H1 (cell line): Measurements from ENCODE around the gene SECISBP2. TPM values are rescaled to one million over a fixed set of nuclear protein-coding genes. Genes with fewer than 3 reads are reported as not detected.

Source experiments
- CTCF ChIA-PET: fragments of 300-600 bp; sonication (Branson Sonifier 250); formaldehyde crosslinking; loops from one replicate; lab custom pipeline; 2021; ENCODE audit not compliant: partially characterized antibody; lab: Charles Lee
- POLR2A ChIA-PET: fragments of 300-600 bp; sonication (Branson Sonifier 250); formaldehyde crosslinking; loops from one replicate; lab custom pipeline; 2021; ENCODE audit warnings: inconsistent platforms; ENCODE audit not compliant: partially characterized antibody; lab: Charles Lee
- DNase-seq, 2 experiments: peaks; one replicate each; pipeline versions ENCODE4 v3.0.0 to v3.0.0-alpha.2; 2010 to 2022; ENCODE audit warnings: low spot score in 2 of 2, low read depth in 1 of 2, mixed read lengths in 1 of 2
- FAIRE-seq: peaks from 2 replicates; lab custom pipeline; 2011; peaks lifted over from hg19 to GRCh38; lab: Jason Lieb, UNC
- H2AFZ ChIP-seq: 2 replicates; pipeline ENCODE4 v1.8.1; 2012; ENCODE audit warnings: low read length, inconsistent platforms
- H2AK5ac ChIP-seq: 2 replicates; pipeline ENCODE4 v1.6.1; 2013; ENCODE audit warnings: low read depth, low read length
- H2BK120ac ChIP-seq: replicated peaks from 2 replicates; pipeline ENCODE3; 2013; ENCODE audit warnings: low read depth, low read length, inconsistent platforms
- H2BK12ac ChIP-seq: 2 replicates; pipeline ENCODE4 v1.6.1; 2013; ENCODE audit warnings: low read depth, low read length
- H2BK15ac ChIP-seq: 2 replicates; pipeline ENCODE4 v1.6.1; 2013; ENCODE audit warnings: low read length
- H2BK20ac ChIP-seq: 2 replicates; pipeline ENCODE4 v1.6.1; 2013; ENCODE audit warnings: low read length
- H2BK5ac ChIP-seq: 2 replicates; pipeline ENCODE4 v1.6.1; 2013; ENCODE audit warnings: low read depth, low read length
- H3K14ac ChIP-seq: 2 replicates; pipeline ENCODE4 v1.6.1; 2013; ENCODE audit warnings: inconsistent platforms; ENCODE audit not compliant: insufficient read length
- H3K18ac ChIP-seq: 2 replicates; pipeline ENCODE4 v1.6.1; 2013; ENCODE audit warnings: low read length; ENCODE audit errors: extremely low read depth
- H3K23ac ChIP-seq: 2 replicates; pipeline ENCODE4 v1.6.1; 2013; ENCODE audit warnings: inconsistent platforms; ENCODE audit not compliant: insufficient read length
- H3K23me2 ChIP-seq: 2 replicates; pipeline ENCODE4 v1.6.1; 2013; ENCODE audit warnings: low read depth, low read length
- H3K27ac ChIP-seq: 2 replicates; pipeline ENCODE4 v1.6.1; 2011; ENCODE audit warnings: low read depth, low read length, inconsistent platforms
- H3K27me3 ChIP-seq, 4 experiments: replicated peaks in 1 of 4; 1 replicate in 1 of 4; 2 replicates in 3 of 4; pipeline versions ENCODE4 v1.6.1 to v1.8.1; 2011 to 2013; ENCODE audit warnings: low read length in 3 of 4, mild to moderate bottlenecking in 3 of 4, inconsistent platforms in 2 of 4, mixed read lengths in 2 of 4, moderate library complexity in 1 of 4; ENCODE audit not compliant: control insufficient read depth in 3 of 4, insufficient read depth in 3 of 4; ENCODE audit errors: extremely low read depth in 1 of 4
- H3K36me3 ChIP-seq, 4 experiments: 2 replicates each; pipeline versions ENCODE4 v1.6.1 to v1.8.1; 2011 to 2013; ENCODE audit warnings: mild to moderate bottlenecking in 4 of 4, low read length in 3 of 4, moderate library complexity in 2 of 4, control low read depth in 1 of 4, inconsistent platforms in 1 of 4; ENCODE audit not compliant: insufficient read depth in 4 of 4, control insufficient read depth in 2 of 4
- H3K4ac ChIP-seq: replicated peaks from 2 replicates; pipeline ENCODE3; 2013; ENCODE audit warnings: low read length, low read depth, mixed read lengths, inconsistent platforms; ENCODE audit not compliant: insufficient read length
- H3K4me1 ChIP-seq, 4 experiments: replicated peaks in 1 of 4; 1 replicate in 1 of 4; 2 replicates in 3 of 4; pipeline versions ENCODE4 v1.6.1 to v1.8.1; 2011 to 2013; ENCODE audit warnings: low read length in 3 of 4, inconsistent platforms in 2 of 4, mixed read lengths in 1 of 4; ENCODE audit not compliant: insufficient read depth in 4 of 4, control insufficient read depth in 3 of 4
- H3K4me2 ChIP-seq, 2 experiments: 2 replicates each; pipeline versions ENCODE4 v1.6.1 to v1.8.1; 2011 to 2013; ENCODE audit warnings: low read depth in 2 of 2, low read length in 2 of 2, control low read depth in 1 of 2, inconsistent platforms in 1 of 2, mild to moderate bottlenecking in 1 of 2; ENCODE audit not compliant: insufficient read depth in 1 of 2
- H3K4me3 ChIP-seq, 4 experiments: fragments of 200-600, 300-600 bp in 1 of 4; sonication (generic), shearing (Covaris generic), sonication (Bioruptor Twin) in 1 of 4; 2 replicates each; pipeline versions ENCODE4 v1.5.1 to v1.8.1; 2011 to 2016; ENCODE audit warnings: low read length in 4 of 4, low read depth in 3 of 4, control low read depth in 2 of 4, inconsistent platforms in 2 of 4, mild to moderate bottlenecking in 2 of 4, mixed read lengths in 1 of 4, moderate library complexity in 1 of 4; ENCODE audit not compliant: insufficient read depth in 2 of 4; ENCODE audit errors: extremely low read depth in 1 of 4
- H3K56ac ChIP-seq: replicated peaks from 2 replicates; pipeline ENCODE3; 2013; ENCODE audit warnings: low read depth, mild to moderate bottlenecking, mixed read lengths, low read length, inconsistent platforms; ENCODE audit not compliant: insufficient read length
- H3K79me1 ChIP-seq: 2 replicates; pipeline ENCODE4 v1.6.1; 2013; ENCODE audit warnings: low read depth, low read length, control low read depth
- H3K79me2 ChIP-seq, 2 experiments: 2 replicates each; pipeline versions ENCODE4 v1.6.1 to v1.8.1; 2012 to 2013; ENCODE audit warnings: low read length in 2 of 2, mild to moderate bottlenecking in 2 of 2, inconsistent platforms in 1 of 2; ENCODE audit not compliant: insufficient read depth in 2 of 2, control insufficient read depth in 1 of 2
- H3K9ac ChIP-seq, 4 experiments: replicated peaks in 1 of 4; 1 replicate in 1 of 4; 2 replicates in 3 of 4; pipeline versions ENCODE4 v1.6.1 to v1.8.1; 2011 to 2013; ENCODE audit warnings: low read depth in 3 of 4, low read length in 3 of 4, control low read depth in 2 of 4, mild to moderate bottlenecking in 2 of 4, moderate library complexity in 2 of 4, inconsistent platforms in 1 of 4; ENCODE audit errors: extremely low read depth in 1 of 4
- H3K9me3 ChIP-seq, 2 experiments: 2 replicates each; pipeline versions ENCODE4 v1.6.1 to v1.8.1; 2012 to 2013; ENCODE audit warnings: mild to moderate bottlenecking in 2 of 2, moderate library complexity in 2 of 2, control low read depth in 1 of 2, inconsistent platforms in 1 of 2, low read depth in 1 of 2, low read length in 1 of 2, mixed read lengths in 1 of 2; ENCODE audit not compliant: insufficient read depth in 2 of 2
- H4K20me1 ChIP-seq, 2 experiments: replicated peaks in 1 of 2; 2 replicates each; pipeline versions ENCODE3 to v1.8.1; 2011 to 2013; ENCODE audit warnings: inconsistent platforms in 2 of 2, low read length in 2 of 2, mild to moderate bottlenecking in 1 of 2; ENCODE audit not compliant: insufficient read depth in 2 of 2, control insufficient read depth in 1 of 2
- H4K5ac ChIP-seq: 2 replicates; pipeline ENCODE4 v1.6.1; 2013; ENCODE audit warnings: low read length, low read depth, mixed read lengths, inconsistent platforms; ENCODE audit not compliant: insufficient read length
- H4K8ac ChIP-seq: 2 replicates; pipeline ENCODE4 v1.8.0; 2013; ENCODE audit warnings: mild to moderate bottlenecking, moderate library complexity, low read length, inconsistent platforms; ENCODE audit not compliant: insufficient read depth; ENCODE audit errors: extremely low read depth
- H4K91ac ChIP-seq: replicated peaks from 2 replicates; pipeline ENCODE3; 2013; ENCODE audit warnings: low read length, mixed read lengths, inconsistent platforms; ENCODE audit not compliant: insufficient read length
- CTBP2 ChIP-seq: IDR thresholded peaks from 2 replicates; pipeline ENCODE4 v1.7.0; 2011; ENCODE audit warnings: borderline replicate concordance, mild to moderate bottlenecking, moderate library complexity, mixed read lengths, low read length; ENCODE audit not compliant: insufficient read depth, insufficient read length
- WGBS, 2 experiments: shearing (Covaris generic) in 1 of 2; methylation state at CpG; one replicate each; pipeline versions ENCODE4 v1.1.6 to v1.1.7; 2013 to 2015; ENCODE audit warnings: low lambda C conversion rate in 2 of 2, mixed read lengths in 2 of 2, inconsistent platforms in 1 of 2, low coverage in 1 of 2, missing lambda C conversion rate in 1 of 2; ENCODE audit not compliant: insufficient replicate concordance in 2 of 2, insufficient coverage in 1 of 2, insufficient read length in 1 of 2; ENCODE audit errors: extremely low coverage in 1 of 2, missing lambda C conversion rate in 1 of 2; 5-methylcytosine and 5-hydroxymethylcytosine counted together
- polyA plus RNA-seq, 7 experiments: library from polyadenylated mRNA; depleted of rRNA in 3 of 7; stranded (reverse) in 5 of 7; unstranded in 2 of 7; fragments of >200 nt in 5 of 7; fragments of 200-250 nt in 2 of 7; gene quantifications; 1 replicate in 5 of 7; 2 replicates in 1 of 7; 4 replicates in 1 of 7; pipeline versions ENCODE4 v1.2.1 to v1.2.3, GENCODE V29; 2011 to 2013; ENCODE audit warnings: missing spikeins in 2 of 7, mixed read lengths in 2 of 7
- total RNA-seq: library from RNA; stranded (reverse); fragmentation: NEBNext Ultra II Directional; extraction: Animal tissue kit (Norgen Biotek cat#: 25700); gene quantifications from 2 replicates; pipeline ENCODE4 v1.2.1, GENCODE V29; 2021

The SECISBP2 gene
- total and polyA plus RNA-seq, 2 of the 8 experiments (the other 6 are each of a cell fraction or from before 2014, with no cell fraction given): 39.0 to 61.7 TPM

- no peak overlapping the region for H4K91ac ChIP-seq
- peaks cover 4 to 16% (median 7%) of the 10 kb centered on the region in 4 experiments; a peak in 6 of 8 replicates for H3K36me3 ChIP-seq
- no peak overlapping the region for H3K4ac ChIP-seq
- peaks cover 2 to 11% of the 10 kb centered on the region in 2 experiments for H4K20me1 ChIP-seq
- no peak for TF ChIP-seq CTBP2
- no peak overlapping the region for H2BK5ac ChIP-seq
- no peak overlapping the region for H3K4me3 ChIP-seq
- no peaks in the 10 kb centered on the region for H3K79me1 ChIP-seq
- no peaks in the 10 kb centered on the region for H3K27me3 ChIP-seq
- no peaks in the 10 kb centered on the region for H3K9me3 ChIP-seq
- no peaks in the 10 kb centered on the region for H3K79me2 ChIP-seq
- H3K9ac ChIP-seq: no peak overlapping the region
- WGBS, 2 experiments: 96% methylated on average over 12 of the region's 12 CpGs; no CpG with 5 or more reads in 1 of the 2 experiments
- H3K4me2 ChIP-seq: no peak overlapping the region
- H2BK20ac ChIP-seq: no peak overlapping the region
- H2BK15ac ChIP-seq: no peak overlapping the region
- ChIA-PET CTCF (interaction anchor here (0.9 kb wide), 1 partner anchor 199 kb away, joined by 3 read pairs; no protein-coding TSS in a partner anchor), POLR2A (no interaction called here)
- H2BK12ac ChIP-seq: no peak overlapping the region
- no peak overlapping the region for H4K5ac ChIP-seq
- no peak overlapping the region for H3K27ac ChIP-seq
- no peak for FAIRE-seq
- H4K8ac ChIP-seq: no peak overlapping the region
- H2BK120ac ChIP-seq: no peak overlapping the region
- H3K4me1 ChIP-seq: no peaks in the 10 kb centered on the region
- DNase-seq: no peak
- no peak overlapping the region for H3K56ac ChIP-seq
- no peak overlapping the region for H3K23ac ChIP-seq
- H3K23me2 ChIP-seq: no peaks in the 10 kb centered on the region
- no peak overlapping the region for H2AFZ ChIP-seq
- no peak overlapping the region for H2AK5ac ChIP-seq
- no peak overlapping the region for H3K18ac ChIP-seq
- no peak overlapping the region for H3K14ac ChIP-seq
Observed at GRCh38 chr9:89377411-89377810, 59.1 kb downstream of the SECISBP2 start.
